Measurements from ENCODE around the gene EDRF1.

Gene EDRF1

DNA sequence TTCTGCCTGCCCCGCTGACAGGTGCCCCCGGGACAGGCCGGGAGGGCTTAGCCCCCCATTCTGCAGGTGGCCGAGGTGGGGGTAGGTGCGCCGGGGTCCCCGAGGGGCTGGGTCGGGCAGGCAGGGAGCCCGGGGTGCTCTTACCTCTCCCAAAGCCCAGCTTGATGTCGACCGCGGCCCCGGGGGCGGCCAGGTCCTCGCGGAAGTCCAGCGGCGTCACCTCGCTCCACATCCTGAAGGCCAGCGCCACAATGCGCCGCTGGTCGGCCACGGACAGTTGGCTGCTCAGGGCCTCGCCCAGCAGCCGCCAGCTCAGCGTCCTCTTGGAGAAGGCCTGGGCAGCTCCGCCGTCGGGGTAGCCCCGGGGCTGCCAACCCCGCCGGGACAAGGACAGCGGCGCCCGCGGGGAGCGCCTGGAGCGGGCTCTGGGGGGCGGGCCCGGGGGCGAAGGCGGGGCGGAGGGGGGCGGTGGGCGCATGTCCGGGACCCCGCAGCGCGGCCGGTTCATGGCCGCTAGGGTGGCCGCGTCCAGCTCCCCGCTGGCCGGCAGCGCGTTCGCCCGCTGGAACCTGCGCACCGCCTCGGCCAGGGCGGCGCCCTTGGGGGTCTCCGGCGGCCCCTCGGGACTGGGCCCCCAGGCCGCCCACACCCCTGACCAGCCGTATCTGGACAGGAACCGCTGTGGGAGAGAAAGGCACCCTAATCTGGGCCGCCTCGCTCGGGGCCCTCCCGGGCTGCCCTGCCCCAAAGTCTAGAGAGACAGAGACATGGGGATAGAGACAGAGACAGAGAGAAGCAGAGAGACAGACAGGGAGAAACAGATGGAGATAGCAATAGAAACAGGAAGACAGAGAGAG lies 54.4 kb downstream of the EDRF1 start:
- TF ChIP-seq, protein P1, sequence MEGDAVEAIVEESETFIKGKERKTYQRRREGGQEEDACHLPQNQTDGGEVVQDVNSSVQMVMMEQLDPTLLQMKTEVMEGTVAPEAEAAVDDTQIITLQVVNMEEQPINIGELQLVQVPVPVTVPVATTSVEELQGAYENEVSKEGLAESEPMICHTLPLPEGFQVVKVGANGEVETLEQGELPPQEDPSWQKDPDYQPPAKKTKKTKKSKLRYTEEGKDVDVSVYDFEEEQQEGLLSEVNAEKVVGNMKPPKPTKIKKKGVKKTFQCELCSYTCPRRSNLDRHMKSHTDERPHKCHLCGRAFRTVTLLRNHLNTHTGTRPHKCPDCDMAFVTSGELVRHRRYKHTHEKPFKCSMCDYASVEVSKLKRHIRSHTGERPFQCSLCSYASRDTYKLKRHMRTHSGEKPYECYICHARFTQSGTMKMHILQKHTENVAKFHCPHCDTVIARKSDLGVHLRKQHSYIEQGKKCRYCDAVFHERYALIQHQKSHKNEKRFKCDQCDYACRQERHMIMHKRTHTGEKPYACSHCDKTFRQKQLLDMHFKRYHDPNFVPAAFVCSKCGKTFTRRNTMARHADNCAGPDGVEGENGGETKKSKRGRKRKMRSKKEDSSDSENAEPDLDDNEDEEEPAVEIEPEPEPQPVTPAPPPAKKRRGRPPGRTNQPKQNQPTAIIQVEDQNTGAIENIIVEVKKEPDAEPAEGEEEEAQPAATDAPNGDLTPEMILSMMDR (conservative IDR thresholded peaks at IDR 0.05; ENCODE audit: low read depth, low read length), result no peak
- no peak for DNase-seq (ENCODE audit: low read depth)
- no peak overlapping the region for H3K4me3 ChIP-seq (ENCODE audit: low read depth, low read length)

DNA sequence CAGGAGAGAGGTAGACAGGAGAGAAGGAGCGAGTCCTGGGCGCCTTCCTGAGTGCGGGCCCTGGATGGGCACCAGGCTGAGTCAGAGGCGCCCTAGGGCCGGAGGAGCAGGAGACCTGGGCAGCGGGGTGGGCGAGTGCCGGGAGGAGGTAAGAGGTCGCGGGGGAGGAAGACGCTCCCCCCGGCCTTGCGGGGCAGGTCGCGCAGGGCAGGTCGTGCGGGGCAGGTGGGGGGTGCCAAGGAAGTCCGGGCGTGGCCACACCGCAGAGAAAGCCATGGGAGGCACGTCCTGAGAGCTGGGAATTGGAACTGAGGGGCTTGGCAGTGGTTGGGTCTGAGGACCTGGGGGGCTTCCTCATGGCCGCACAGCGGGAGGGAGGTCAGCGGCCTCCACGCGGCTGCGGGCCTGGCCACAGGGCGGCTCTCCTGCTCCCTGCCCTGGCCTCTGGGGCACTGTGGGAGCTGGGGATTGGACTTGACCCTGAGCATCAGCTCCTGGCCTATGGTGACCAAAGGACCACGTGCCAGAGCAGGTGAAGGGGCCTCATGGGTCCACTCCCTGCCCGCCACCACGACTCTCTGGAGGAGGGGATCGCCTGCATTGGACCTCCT lies 55.2 kb downstream of the EDRF1 start:
- TF ChIP-seq, protein P1 (conservative IDR thresholded peaks at IDR 0.05; ENCODE audit: low read depth, low read length), result no peak
- no peak for DNase-seq (ENCODE audit: low read depth)

DNA sequence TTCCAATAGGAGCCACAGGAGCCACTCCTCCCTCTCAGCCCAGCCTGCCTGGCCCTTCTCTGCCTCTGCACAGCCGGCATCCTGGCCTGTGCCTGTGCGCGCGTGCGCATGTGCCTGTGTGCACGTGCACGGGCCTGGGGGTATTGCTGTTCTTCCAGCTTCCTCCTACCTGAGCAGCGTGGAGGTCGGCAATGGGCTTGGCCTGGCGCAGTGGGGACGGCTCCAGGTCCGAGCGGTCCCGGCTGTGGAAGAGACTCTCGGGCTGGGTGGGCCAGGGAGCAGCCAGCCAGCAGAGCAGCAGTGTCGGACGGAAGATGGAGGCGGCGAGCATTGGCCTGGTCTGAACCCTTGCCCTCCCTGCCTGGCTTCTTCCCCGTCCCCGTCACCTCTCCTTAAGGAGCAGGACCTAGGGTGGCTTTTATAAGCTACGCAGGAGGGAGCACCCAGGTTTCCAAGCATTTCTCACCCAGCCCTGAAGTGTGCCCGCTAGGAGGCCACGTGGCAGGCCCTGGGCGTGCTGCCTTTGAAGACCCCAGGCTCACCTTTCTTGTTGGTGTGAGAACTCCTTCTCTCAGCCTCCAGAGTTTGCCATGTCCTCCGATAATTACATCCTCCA lies 56.1 kb downstream of the EDRF1 start, which contains the start of gene MMP21:
Gene MMP21 (minus strand): TSS at position 331 of the 616 bp plus-strand sequence. CDS start 0 bp downstream, at position 331.
- H3K4me3 ChIP-seq (ENCODE audit: low read depth, low read length), result no peak within 1 kb of the TSS
- TF ChIP-seq, protein P1 (conservative IDR thresholded peaks at IDR 0.05; ENCODE audit: low read depth, low read length), result no peak
- no peak for DNase-seq (ENCODE audit: low read depth)

More for the DNA sequence above, 55.2 kb downstream of the EDRF1 start:
- H3K4me3 ChIP-seq (ENCODE audit: low read depth, low read length), result no peak overlapping the region

DNA sequence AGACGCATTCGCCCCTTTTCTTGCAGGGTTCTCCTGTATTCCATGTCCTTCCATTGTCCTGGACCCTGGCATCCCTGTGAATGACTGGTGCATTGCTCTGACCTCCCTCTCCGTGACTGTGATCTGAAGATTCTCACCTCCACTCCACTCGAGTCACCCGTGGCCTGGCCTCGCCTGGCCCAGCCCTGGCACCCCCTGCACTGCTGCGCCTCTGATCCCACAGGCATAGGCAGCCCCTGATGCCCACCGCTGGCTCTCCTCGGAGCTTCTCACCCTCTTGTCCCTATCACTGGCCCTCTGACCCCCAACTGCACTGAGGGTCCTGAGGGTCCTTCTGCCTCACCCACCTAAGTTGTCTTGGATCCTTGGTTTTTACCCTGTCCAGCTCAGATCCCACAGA lies 58.3 kb downstream of the EDRF1 start:
- TF ChIP-seq, protein P1 (conservative IDR thresholded peaks at IDR 0.05; ENCODE audit: low read depth, low read length), result no peak
- no peak for DNase-seq (ENCODE audit: low read depth)
- no peak overlapping the region for H3K4me3 ChIP-seq (ENCODE audit: low read depth, low read length)

DNA sequence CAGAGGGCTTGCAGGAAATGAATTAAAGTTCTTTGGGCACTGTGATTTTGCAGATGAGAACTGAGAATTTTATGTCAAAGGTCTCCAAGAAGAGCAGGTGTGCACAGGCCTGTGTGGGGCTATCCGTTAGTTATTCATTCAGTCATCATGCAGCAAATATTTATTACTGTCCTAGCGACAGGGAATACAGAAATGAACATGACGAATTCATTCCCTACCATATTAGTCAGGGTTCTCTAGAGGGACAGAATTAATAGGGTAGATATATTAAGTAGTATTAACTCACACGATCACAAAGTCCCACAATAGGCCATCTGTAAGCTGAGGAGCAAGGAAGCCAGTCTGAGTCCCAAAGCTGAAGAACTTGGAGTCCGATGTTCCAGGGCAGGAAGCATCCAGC lies 59.0 kb downstream of the EDRF1 start:
- DNase-seq (ENCODE audit: low read depth), result no peak
- TF ChIP-seq, protein P1 (conservative IDR thresholded peaks at IDR 0.05; ENCODE audit: low read depth, low read length), result no peak
- no peak overlapping the region for H3K4me3 ChIP-seq (ENCODE audit: low read depth, low read length)

DNA sequence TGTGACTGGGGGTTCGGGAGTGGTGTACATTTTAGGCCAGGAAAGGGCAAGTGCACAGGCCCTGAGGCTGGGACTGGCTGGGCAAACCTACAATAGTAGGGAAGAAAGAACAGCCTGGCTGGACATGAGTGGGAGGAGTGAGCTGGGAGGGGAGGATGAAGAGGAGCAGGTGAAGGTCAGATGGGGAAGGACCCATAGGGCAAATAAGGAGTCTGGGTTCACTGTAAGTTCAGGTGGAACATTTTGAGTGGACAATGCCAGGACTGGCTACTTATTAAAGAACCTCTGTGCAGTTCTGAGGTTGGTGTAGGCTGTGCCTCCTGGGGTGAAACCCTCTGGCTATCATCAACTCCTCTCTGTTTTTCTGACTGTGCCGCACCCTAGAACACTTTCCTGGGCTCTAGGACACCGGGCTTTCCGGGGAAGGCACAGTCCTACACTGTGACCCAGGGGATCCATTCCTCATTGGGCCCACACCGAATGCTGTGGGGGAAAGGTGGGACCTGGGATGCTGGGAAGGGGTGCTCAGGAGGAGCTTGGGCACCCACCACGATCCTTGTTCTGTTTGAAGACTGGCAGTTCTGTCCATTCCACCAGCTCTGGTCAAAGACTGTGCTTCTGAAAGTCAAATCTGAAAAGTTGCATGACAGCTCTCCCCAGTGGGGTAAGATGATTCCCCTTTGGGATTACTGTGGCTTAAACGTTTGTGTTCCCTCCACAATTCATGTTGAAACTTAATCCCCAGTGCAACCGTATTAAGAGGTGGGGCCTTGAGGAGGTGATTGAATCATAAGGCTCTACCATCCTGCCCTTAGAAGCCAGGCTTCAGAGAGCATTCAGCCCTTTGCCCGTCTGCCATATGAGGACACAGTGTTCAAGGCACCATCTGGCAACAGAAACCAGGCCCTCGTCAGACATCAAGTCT lies 60.2 kb downstream of the EDRF1 start:
- TF ChIP-seq, protein P1 (conservative IDR thresholded peaks at IDR 0.05; ENCODE audit: low read depth, low read length), result no peak
- H3K4me3 ChIP-seq (ENCODE audit: low read depth, low read length), result no peak overlapping the region
- no peak for DNase-seq (ENCODE audit: low read depth)

Measured in choroid plexus epithelial cell (primary cell).